Stimulated activated CD4-positive, alpha-beta T cell treated with anti-CD3 and anti-CD28 coated beads, Interleukin-1b, Interleukin-23, amount 100 ng/mL, for 48 hours (primary cell): ENCODE data around the gene ABHD2.
A peak's percentile ranks its signal among the peaks of the same experiment; 100 is the strongest.
"Not testable (repeated sequence)": the region's sequence is repeated elsewhere in the genome, so short reads cannot be mapped to it uniquely, and the experiment has no call there.

ENCODE experiments used
- DNase-seq: peaks from one replicate; pipeline ENCODE4 v3.0.0-alpha.2; 2020

Gene ABHD2

GRCh38 chr15:89075101-89075640 lies 13.1 kb upstream of the ABHD2 start:
- no peak for DNase-seq

- DNase-seq = no peak
Observed at GRCh38 chr15:89075846-89076245, 12.4 kb upstream of the ABHD2 start.

- DNase-seq = no peak
Observed at GRCh38 chr15:89077750-89078149, 10.5 kb upstream of the ABHD2 start.

- DNase-seq = no peak
Observed at GRCh38 chr15:89078851-89079810, 9.1 kb upstream of the ABHD2 start.

GRCh38 chr15:89081878-89082277 lies 6.4 kb upstream of the ABHD2 start:
- DNase-seq = no peak

GRCh38 chr15:89083246-89083645 lies 5.0 kb upstream of the ABHD2 start:
- no peak for DNase-seq

GRCh38 chr15:89085289-89085926 lies 2.8 kb upstream of the ABHD2 start:
- no peak for DNase-seq

GRCh38 chr15:89085933-89086332 lies 2.3 kb upstream of the ABHD2 start:
- not testable (repeated sequence) for DNase-seq

- not testable (repeated sequence) for DNase-seq
Observed at GRCh38 chr15:89086390-89086789, 1.9 kb upstream of the ABHD2 start.

- no peak for DNase-seq
Observed at GRCh38 chr15:89087161-89087829, 961 bp upstream of the ABHD2 start.

GRCh38 chr15:89088605-89089315 lies 504 bp downstream of the ABHD2 start:
- no peak for DNase-seq

GRCh38 chr15:89089316-89090230 lies 1.3 kb downstream of the ABHD2 start:
- DNase-seq = no peak

- DNase-seq = peak; percentile 51
Observed at GRCh38 chr15:89090791-89091626, 2.8 kb downstream of the ABHD2 start.

GRCh38 chr15:89091627-89092220 lies 3.5 kb downstream of the ABHD2 start:
- no peak for DNase-seq

GRCh38 chr15:89093509-89093908 lies 5.3 kb downstream of the ABHD2 start:
- DNase-seq = no peak

- no peak for DNase-seq
Observed at GRCh38 chr15:89095073-89095472, 6.8 kb downstream of the ABHD2 start.

- DNase-seq = no peak
Observed at GRCh38 chr15:89095556-89095955, 7.3 kb downstream of the ABHD2 start.

GRCh38 chr15:89096664-89097063 lies 8.4 kb downstream of the ABHD2 start:
- DNase-seq = no peak

- DNase-seq = no peak
Observed at GRCh38 chr15:89097313-89097712, 9.1 kb downstream of the ABHD2 start.

- DNase-seq = no peak
Observed at GRCh38 chr15:89098281-89098680, 10.0 kb downstream of the ABHD2 start.
